ENCODE results near the gene ERBB4.
"Not testable (repeated sequence)": the region's sequence is repeated elsewhere in the genome, so short reads cannot be mapped to it uniquely, and the experiment has no call there.

The ERBB4 gene

GRCh38 chr2:211564441-211564840, 974.2 kb downstream of the ERBB4 start:
- no peaks in the 10 kb centered on the region for H3K9me3 ChIP-seq
- H3K4me3 ChIP-seq (ENCODE audit: low read depth in 1 of 2, low read length in 1 of 2): no peak overlapping the region
- no peaks in the 10 kb centered on the region for H3K36me3 ChIP-seq
- TF ChIP-seq, protein P1, sequence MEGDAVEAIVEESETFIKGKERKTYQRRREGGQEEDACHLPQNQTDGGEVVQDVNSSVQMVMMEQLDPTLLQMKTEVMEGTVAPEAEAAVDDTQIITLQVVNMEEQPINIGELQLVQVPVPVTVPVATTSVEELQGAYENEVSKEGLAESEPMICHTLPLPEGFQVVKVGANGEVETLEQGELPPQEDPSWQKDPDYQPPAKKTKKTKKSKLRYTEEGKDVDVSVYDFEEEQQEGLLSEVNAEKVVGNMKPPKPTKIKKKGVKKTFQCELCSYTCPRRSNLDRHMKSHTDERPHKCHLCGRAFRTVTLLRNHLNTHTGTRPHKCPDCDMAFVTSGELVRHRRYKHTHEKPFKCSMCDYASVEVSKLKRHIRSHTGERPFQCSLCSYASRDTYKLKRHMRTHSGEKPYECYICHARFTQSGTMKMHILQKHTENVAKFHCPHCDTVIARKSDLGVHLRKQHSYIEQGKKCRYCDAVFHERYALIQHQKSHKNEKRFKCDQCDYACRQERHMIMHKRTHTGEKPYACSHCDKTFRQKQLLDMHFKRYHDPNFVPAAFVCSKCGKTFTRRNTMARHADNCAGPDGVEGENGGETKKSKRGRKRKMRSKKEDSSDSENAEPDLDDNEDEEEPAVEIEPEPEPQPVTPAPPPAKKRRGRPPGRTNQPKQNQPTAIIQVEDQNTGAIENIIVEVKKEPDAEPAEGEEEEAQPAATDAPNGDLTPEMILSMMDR (IDR thresholded peaks at IDR 0.05): no peak
- no peaks in the 10 kb centered on the region for H3K27me3 ChIP-seq
- H3K4me1 ChIP-seq (ENCODE audit: control insufficient read depth in 1 of 2, insufficient read depth in 1 of 2, low read depth in 1 of 2, low read length in 1 of 2): no peaks in the 10 kb centered on the region
- H3K27ac ChIP-seq: no peak overlapping the region

GRCh38 chr2:211545582-211545981, 993.0 kb downstream of the ERBB4 start:
- H3K27ac ChIP-seq: no peak overlapping the region

GRCh38 chr2:211534632-211535031, 1004.0 kb downstream of the ERBB4 start:
- H3K9me3 ChIP-seq: no peaks in the 10 kb centered on the region
- H3K4me1 ChIP-seq (ENCODE audit: control insufficient read depth in 1 of 2, insufficient read depth in 1 of 2, low read depth in 1 of 2, low read length in 1 of 2): no peaks in the 10 kb centered on the region
- TF ChIP-seq, protein P1 (IDR thresholded peaks at IDR 0.05): no peak
- H3K36me3 ChIP-seq: no peaks in the 10 kb centered on the region
- H3K27ac ChIP-seq: no peak overlapping the region
- H3K4me3 ChIP-seq (ENCODE audit: low read depth in 1 of 2, low read length in 1 of 2): no peak overlapping the region
- H3K27me3 ChIP-seq: no peaks in the 10 kb centered on the region

More at GRCh38 chr2:211545582-211545981, 993.0 kb downstream of the ERBB4 start:
- TF ChIP-seq, protein P1 (IDR thresholded peaks at IDR 0.05): no peak
- Histone ChIP-seq H3K9me3 (no peaks in the 10 kb centered on the region), H3K27me3 (no peaks in the 10 kb centered on the region), H3K4me3 (ENCODE audit: low read depth in 1 of 2, low read length in 1 of 2) (no peak overlapping the region), H3K4me1 (ENCODE audit: control insufficient read depth in 1 of 2, insufficient read depth in 1 of 2, low read depth in 1 of 2, low read length in 1 of 2) (no peaks in the 10 kb centered on the region), H3K36me3 (no peaks in the 10 kb centered on the region)

DNA sequence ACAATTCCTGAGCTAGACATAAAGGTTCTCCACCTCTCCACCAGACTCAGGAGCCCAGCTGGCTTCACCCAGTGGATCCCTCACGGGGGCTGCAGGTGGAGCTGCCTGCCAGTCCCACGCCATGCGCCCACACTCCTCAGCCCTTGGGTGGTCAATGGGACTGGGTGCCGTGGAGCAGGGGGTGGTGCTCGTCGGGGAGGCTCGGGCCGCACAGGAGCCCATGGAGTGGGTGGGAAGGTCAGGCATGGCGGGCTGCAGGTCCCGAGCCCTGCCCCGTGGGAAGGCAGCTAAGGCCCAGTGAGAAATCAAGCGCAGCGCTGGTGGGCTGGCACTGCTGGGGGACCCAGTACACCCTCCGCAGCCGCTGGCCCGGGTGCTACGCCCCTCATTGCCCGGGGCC, 1014.4 kb downstream of the ERBB4 start:
- not testable (repeated sequence) for H3K9me3 ChIP-seq; H3K27ac ChIP-seq; H3K27me3 ChIP-seq; H3K4me1 ChIP-seq (ENCODE audit: control insufficient read depth in 1 of 2, insufficient read depth in 1 of 2, low read depth in 1 of 2, low read length in 1 of 2); H3K36me3 ChIP-seq; H3K4me3 ChIP-seq (ENCODE audit: low read depth in 1 of 2, low read length in 1 of 2)

GRCh38 chr2:211516537-211516936, 1022.1 kb downstream of the ERBB4 start:
- no peaks in the 10 kb centered on the region for H3K27me3 ChIP-seq
- H3K27ac ChIP-seq: no peak overlapping the region
- TF ChIP-seq, protein P1 (IDR thresholded peaks at IDR 0.05): no peak

DNA sequence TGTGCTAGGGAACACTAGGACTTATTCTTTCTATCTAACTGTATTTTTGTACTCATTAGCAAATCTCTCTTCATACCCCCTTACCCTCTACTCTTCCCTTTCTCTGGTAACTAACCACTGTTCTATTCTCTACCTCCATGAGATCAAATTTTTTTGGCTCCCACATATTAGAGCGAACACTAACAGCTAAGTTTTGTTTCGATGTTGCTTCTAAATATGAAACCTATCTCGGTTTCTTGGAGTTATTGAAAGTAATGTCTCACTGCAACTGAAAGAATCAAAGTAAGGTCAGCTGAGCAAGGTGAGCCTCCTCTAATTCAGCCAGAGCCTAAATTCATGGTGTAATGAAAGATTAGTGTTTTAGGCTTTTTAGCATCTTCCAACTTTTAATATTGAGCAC, 1024.6 kb downstream of the ERBB4 start:
- Histone ChIP-seq H3K36me3 (no peaks in the 10 kb centered on the region), H3K9me3 (no peaks in the 10 kb centered on the region), H3K27me3 (no peaks in the 10 kb centered on the region), H3K4me1 (ENCODE audit: control insufficient read depth in 1 of 2, insufficient read depth in 1 of 2, low read depth in 1 of 2, low read length in 1 of 2) (no peaks in the 10 kb centered on the region), H3K27ac (no peak overlapping the region), H3K4me3 (ENCODE audit: low read depth in 1 of 2, low read length in 1 of 2) (no peak overlapping the region)
- TF ChIP-seq, protein P1 (IDR thresholded peaks at IDR 0.05): no peak

More at GRCh38 chr2:211516537-211516936, 1022.1 kb downstream of the ERBB4 start:
- Histone ChIP-seq H3K36me3 (no peaks in the 10 kb centered on the region), H3K4me1 (ENCODE audit: control insufficient read depth in 1 of 2, insufficient read depth in 1 of 2, low read depth in 1 of 2, low read length in 1 of 2) (no peaks in the 10 kb centered on the region), H3K4me3 (ENCODE audit: low read depth in 1 of 2, low read length in 1 of 2) (no peak overlapping the region), H3K9me3 (no peaks in the 10 kb centered on the region)
